HG03066 (cell line): ENCODE results near the gene NAGPA.
"Not testable (repeated sequence)": the region's sequence is repeated elsewhere in the genome, so short reads cannot be mapped to it uniquely, and the experiment has no call there.

Experiments
- ATAC-seq: cut with Tn5 transposase; IDR thresholded peaks from one replicate; pipeline ENCODE4 v1.9.1; 2021; ENCODE audit warnings: low read depth; ENCODE audit not compliant: unreplicated experiment

NAGPA gene

GRCh38 chr16:5062051-5062450 is 28.3 kb upstream of the NAGPA start:
- peak; percentile 81 for ATAC-seq

DNA sequence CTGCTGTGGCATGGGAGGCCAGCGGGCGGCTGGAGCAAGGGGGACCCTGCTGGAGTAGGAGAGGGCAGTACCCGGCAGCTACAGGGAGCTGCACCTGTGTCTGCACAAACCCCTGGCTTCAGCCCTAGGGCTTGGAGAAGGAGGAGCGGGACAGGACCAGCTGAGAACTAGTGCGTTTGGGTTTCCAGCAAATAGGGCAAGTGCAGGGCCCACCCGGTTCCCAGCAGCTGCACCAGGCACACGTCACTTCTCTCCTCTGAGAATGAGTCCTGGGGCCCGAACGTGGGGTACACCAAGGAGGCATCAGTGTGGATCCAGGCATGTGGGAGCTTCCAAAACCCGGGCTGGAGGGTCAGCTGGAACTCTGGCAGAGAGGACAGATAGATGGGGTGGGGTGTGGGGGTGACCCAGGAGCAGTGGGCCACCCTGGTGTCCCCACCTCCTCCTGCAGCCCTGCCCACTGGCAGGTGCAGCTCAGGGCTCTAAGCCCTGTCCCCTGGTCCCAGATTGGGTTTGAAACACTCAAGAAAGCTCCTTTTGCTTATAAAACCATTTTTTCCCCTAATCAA is 26.4 kb upstream of the NAGPA start:
- no peak for ATAC-seq

GRCh38 chr16:5059386-5060072 is 25.8 kb upstream of the NAGPA start:
- no peak for ATAC-seq

- no peak for ATAC-seq
These were observed 24.7 kb upstream of the NAGPA start for GRCh38 chr16:5058476-5058875.

DNA sequence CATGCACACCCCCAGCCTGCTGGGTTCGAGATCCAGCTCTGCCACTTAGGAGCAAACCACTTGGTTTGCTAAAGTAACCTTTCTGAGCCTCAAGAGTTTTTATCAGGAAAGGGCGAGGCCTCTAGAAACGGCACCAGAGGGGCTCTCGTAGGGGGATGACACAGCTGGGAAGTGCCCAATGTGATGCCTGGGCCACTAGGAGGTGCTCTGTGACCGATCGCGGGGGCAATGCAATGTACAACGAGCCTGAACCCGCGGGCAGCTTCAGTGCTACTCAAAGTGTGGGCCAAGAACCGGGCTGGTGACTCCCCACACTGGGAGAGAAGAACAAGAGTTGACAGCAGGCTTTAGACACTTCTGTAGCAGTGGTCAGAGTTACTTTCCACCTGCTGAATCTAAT is 22.6 kb upstream of the NAGPA start:
- no peak for ATAC-seq

- no peak for ATAC-seq
These were observed 21.4 kb upstream of the NAGPA start for GRCh38 chr16:5054876-5055865.

DNA sequence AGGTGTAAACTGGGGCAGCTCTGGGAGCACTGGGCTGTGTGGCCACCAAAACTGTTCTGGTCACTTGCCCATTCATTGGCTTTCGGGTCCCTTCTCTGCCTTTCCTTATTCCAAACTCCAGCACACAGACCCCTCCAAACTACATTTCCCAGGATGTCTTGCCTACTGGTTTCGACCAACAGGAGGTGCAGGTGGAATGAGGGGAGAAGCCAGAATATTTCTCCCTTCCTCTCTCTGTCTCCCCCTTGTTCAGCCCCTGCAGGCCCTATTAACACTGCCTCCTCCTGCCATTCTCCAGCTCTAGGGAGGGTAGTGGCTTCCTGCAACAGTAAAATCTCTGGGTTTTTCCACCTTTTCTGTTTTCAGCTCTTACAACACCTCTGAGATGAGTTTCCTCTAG is 13.2 kb upstream of the NAGPA start:
- ATAC-seq = no peak

DNA sequence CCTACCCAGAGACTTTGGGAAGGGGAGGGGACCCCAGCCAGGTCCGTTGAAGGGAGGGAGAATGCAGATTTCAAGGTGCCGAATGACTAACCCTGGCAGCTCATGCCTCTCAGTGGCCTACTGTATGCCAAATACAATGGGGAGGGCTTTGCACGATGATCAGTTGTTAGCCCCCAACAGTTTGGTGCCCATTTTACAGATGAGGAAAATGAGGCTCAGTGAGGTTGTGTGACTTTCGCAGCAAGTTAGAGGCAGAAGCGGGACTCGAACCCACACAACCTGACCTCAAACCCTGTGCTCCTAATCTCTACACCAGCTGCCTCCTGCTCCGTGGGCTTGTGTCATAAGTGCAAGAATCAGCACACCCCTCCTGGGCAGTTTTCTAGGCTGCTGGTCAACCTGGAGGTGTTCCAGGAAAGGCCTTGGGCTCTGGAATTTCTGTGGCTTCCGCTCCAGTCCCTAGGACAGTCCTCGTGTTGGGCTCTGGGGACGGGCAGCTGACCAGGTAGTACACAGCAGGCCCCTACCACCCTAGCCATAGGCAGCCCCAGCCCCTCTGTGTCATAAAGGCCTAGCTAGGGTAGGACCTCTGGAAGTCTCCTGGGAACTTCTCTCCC is 11.9 kb upstream of the NAGPA start:
- no peak for ATAC-seq

DNA sequence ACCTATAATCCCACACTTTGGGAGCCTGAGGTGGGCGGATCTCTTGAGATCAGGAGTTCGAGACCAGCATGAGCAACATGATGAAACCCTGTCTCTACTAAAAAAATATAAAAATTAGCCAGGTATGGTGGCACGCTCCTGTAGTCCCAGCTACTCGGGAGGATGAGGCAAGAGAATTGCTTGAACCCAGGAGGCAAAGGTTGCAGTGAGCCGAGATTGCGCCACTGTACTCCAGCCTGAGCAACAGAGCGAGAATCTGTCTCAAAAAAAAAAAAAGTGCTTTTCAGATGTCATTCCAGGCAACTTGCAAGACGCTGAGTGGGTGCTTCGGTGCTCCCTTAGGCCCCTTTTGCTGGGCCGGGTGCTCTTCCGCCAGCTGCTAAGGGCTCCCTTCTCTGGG is 10.8 kb upstream of the NAGPA start:
- not testable (repeated sequence) for ATAC-seq

GRCh38 chr16:5044011-5044540 is 10.3 kb upstream of the NAGPA start:
- no peak for ATAC-seq

DNA sequence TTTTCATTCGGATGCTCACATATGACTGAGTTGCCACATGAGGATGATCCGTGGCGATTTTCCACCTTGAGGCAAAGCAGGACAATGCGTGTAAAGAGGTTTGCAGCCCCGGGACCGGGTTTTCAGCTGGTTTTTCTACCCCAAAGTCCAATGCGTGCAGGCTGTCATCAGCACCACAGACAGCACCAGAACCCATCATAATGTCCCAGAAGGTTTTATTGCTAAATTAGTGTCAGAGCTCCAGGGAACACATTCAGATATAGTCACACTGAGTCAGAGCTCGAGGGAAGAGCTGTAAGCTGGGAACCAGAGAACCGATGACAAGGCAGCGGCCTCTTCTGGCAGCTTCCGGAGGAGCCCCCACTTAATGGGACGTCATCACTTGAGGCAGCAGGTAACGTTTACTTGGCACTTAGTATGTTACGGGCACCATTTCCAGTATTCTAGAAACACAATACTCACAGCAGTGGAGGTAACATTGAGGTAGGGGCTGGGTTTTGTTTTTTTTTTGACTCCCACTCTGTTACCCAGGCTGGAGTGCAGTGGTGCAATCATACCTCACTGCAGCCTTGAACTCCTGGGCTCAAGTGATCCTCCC is 8.9 kb upstream of the NAGPA start:
- no peak for ATAC-seq

GRCh38 chr16:5041600-5042133 is 7.9 kb upstream of the NAGPA start:
- peak; percentile 57 for ATAC-seq

DNA sequence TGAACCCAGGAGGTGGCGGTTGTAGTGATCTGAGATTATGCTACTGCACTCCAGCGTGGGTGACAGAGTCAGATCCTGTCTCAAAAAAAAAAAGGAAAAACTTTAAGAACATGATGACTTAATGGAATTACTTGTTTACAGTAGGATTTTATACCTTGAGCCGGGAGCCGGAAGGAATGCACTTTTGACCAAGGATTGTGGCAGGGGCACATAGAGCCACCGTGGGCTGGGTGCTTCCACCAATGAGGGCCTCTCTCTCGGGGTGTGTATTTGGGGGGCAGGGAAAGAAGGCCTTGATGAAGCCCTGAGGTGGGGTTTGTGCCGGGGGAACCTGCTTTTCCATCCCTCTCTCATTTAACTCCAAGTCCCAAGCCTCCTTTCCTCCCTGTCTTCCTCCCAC is 6.7 kb upstream of the NAGPA start:
- ATAC-seq = no peak

- ATAC-seq = no peak
These were observed 2.8 kb upstream of the NAGPA start for GRCh38 chr16:5036228-5037156.

GRCh38 chr16:5035909-5036227 is 2.1 kb upstream of the NAGPA start:
- ATAC-seq = no peak

- ATAC-seq = no peak
These were observed 410 bp upstream of the NAGPA start for GRCh38 chr16:5034167-5034523.

- ATAC-seq = no peak
These were observed 977 bp downstream of the NAGPA start for GRCh38 chr16:5032748-5033167.

- no peak for ATAC-seq
These were observed 2.1 kb downstream of the NAGPA start for GRCh38 chr16:5031601-5032000.

DNA sequence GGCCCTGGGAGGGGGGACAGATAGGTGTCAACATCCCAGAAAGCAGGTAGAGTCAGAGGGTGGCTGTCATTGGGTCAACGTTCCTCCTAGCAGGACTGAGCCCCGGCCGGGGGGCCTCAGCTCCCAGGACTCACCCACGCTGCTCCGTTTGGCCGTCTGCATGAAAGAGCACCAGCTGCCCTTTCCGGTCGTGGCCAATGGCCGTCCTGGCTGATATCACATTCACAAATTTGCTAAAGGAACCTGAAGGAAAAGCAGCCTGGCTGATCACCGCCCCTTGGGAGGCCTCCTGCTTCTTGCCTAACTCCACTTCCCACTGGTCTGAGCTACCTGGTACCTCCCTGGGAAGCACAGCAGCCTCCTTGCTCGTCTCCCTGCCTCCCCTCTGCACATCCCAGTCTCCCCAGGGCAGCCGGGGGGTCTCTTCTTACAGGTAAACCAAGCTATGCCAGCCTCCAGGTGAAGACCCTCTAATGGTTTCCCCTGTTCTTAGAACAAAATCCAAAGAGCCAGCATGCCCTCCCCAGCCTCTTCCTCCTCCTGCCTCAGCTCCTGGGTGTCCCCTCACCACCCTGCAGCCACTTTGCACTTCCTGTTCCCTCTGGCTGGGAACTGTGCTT is 3.4 kb downstream of the NAGPA start:
- no peak for ATAC-seq
